Erythroblast (primary cell): Measurements from ENCODE around the gene SLC13A3.

Experiments used
- GATA1 ChIP-seq: IDR thresholded peaks from 2 replicates; pipeline ENCODE4 v1.6.1; 2011; ENCODE audit warnings: low read depth, mild to moderate bottlenecking, control low read depth, low read length, moderate library complexity
- POLR2A ChIP-seq: IDR thresholded peaks from 2 replicates; pipeline ENCODE4 v1.6.1; 2011; ENCODE audit warnings: mild to moderate bottlenecking, low read length

DNA sequence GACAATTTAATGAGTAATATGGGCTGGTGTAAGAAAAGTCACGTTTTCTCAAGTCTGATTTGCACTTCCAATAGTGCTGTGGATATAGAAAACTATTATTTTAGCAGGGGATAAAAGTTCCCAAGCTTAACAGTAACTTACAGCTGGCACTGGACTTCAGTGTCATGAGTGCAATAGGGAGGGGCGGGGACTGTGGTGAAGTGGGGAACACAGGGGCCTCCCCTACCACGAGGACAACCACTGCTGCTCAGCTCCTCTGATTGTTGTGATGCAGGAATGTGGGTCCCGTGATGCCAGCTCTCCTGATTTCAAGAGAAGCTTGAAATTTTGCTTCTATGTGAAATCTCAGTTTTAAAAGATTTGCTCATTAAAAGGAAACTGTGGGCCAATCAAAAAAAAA is 24.0 kb downstream of the SLC13A3 start:
- no peak for TF ChIP-seq POLR2A
- TF ChIP-seq GATA1 = no peak
